Fibroblast of villous mesenchyme (primary cell): ENCODE data around the gene LUZP1. TPM values are rescaled to one million over a fixed set of nuclear protein-coding genes. Genes with fewer than 3 reads are reported as not detected.
"Not testable (repeated sequence)": the region's sequence is repeated elsewhere in the genome, so short reads cannot be mapped to it uniquely, and the experiment has no call there.

ENCODE experiments used
- DNase-seq: peaks from one replicate; pipeline ENCODE4 v3.0.0-alpha.2; 2010; ENCODE audit warnings: low read depth
- H3K4me3 ChIP-seq: 2 replicates; pipeline ENCODE4 v1.5.1; 2011; ENCODE audit warnings: low read depth, mild to moderate bottlenecking, low read length
- total RNA-seq: library from RNA; depleted of rRNA; stranded (reverse); fragments of >200 nt; gene quantifications from 2 replicates; pipeline ENCODE4 v1.2.3, GENCODE V29; 2012
- TF ChIP-seq, protein P1 (sequence below): IDR thresholded peaks from 2 replicates; pipeline ENCODE4 v1.5.1; 2012; ENCODE audit warnings: low read depth, mild to moderate bottlenecking, low read length; ENCODE audit not compliant: insufficient read depth

The LUZP1 gene
- total RNA-seq, 1 donor, result 55.3 TPM

DNA sequence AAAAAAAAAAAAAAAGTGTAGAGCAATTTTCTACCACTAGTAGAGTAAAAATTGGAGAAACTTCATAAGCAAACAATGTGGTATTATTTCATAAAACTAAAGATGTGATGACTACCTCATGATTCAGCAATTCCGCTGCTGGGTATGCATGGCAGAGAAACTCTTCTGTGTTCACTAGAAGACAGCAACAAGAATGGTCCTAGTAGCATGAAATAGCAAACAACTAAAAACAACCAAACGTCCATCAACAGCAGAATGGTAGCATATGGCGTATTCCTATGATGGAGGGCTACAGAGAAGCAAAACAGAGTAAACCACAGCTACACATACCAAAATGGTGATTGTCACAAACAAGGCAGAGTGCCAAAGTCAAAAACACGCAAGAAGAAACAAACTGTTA, 29.7 kb upstream of the LUZP1 start:
- peak; percentile 93 for DNase-seq
- TF ChIP-seq, protein P1, sequence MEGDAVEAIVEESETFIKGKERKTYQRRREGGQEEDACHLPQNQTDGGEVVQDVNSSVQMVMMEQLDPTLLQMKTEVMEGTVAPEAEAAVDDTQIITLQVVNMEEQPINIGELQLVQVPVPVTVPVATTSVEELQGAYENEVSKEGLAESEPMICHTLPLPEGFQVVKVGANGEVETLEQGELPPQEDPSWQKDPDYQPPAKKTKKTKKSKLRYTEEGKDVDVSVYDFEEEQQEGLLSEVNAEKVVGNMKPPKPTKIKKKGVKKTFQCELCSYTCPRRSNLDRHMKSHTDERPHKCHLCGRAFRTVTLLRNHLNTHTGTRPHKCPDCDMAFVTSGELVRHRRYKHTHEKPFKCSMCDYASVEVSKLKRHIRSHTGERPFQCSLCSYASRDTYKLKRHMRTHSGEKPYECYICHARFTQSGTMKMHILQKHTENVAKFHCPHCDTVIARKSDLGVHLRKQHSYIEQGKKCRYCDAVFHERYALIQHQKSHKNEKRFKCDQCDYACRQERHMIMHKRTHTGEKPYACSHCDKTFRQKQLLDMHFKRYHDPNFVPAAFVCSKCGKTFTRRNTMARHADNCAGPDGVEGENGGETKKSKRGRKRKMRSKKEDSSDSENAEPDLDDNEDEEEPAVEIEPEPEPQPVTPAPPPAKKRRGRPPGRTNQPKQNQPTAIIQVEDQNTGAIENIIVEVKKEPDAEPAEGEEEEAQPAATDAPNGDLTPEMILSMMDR, result no peak
- H3K4me3 ChIP-seq, result no peak overlapping the region

DNA sequence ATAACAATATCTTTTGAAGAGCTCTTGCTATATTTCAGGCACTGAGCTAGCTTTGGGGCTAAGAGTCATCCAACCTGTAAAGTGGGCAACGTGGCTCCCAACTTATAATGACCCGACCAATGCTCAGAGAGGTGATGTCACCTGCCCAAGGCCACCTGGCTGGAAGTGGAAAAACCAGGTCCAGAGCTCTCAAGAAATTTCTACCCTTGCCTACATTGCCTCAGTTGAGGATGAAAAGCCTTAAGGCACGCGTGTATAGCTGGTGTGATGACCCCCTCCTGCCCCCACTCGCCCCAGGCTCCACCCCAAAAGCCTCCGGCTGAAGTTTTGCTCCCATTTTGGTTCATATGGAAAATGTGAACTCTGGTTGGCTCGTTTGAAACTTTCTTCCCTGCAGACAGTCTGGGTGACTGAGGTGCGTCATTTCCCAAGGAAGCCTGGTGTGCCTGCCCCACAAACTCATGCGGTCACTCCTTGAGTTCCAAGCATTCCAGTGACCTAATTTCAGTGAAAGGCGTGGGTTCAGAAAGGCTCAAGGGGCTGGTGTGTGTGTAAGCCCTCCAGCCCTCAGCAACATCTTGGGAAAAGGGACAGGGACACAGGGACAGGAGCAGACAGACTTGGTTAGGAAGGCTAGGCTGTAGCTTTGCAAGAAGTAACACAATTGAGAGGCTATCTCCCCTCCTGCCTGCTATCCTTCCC, 28.1 kb upstream of the LUZP1 start:
- DNase-seq, result peak; percentile 97
- TF ChIP-seq, protein P1, result no peak
- no peak overlapping the region for H3K4me3 ChIP-seq

- peak; percentile 97 for DNase-seq
- TF ChIP-seq, protein P1, result no peak
- peak overlapping the region; percentile 12 for H3K4me3 ChIP-seq
Observed at GRCh38 chr1:23194119-23194984, 25.7 kb upstream of the LUZP1 start.

- TF ChIP-seq, protein P1, result no peak
- no peak overlapping the region for H3K4me3 ChIP-seq
- no peak for DNase-seq
Observed at GRCh38 chr1:23193391-23194118, 24.9 kb upstream of the LUZP1 start.

GRCh38 chr1:23191199-23191598, 22.5 kb upstream of the LUZP1 start:
- TF ChIP-seq, protein P1, result no peak
- DNase-seq, result no peak
- H3K4me3 ChIP-seq, result no peak overlapping the region

- DNase-seq, result peak; percentile 97
- H3K4me3 ChIP-seq, result not testable (repeated sequence)
Observed at GRCh38 chr1:23188936-23189452, 20.3 kb upstream of the LUZP1 start.
